OCI-LY1 (cell line): Measurements from ENCODE around the gene PDGFRA.

Experiments
- H2AFZ ChIP-seq: fragments of 200-600 bp; sonication (generic), shearing (Covaris generic); 2 replicates; pipeline ENCODE4 v1.6.0; 2014; ENCODE audit warnings: antibody characterized with exemption, mild to moderate bottlenecking, low read length
- H3F3A ChIP-seq: fragments of 200-600 bp; sonication (generic), shearing (Covaris generic); 2 replicates; pipeline ENCODE4 v1.6.0; 2014; ENCODE audit warnings: mild to moderate bottlenecking, antibody characterized with exemption, low read length, moderate library complexity; ENCODE audit not compliant: insufficient read depth
- H3K27ac ChIP-seq: fragments of 200-600 bp; sonication (generic); 2 replicates; pipeline ENCODE4 v1.5.1; 2014; ENCODE audit warnings: low read length, mixed run types, mild to moderate bottlenecking, low read depth; ENCODE audit not compliant: poor library complexity, severe bottlenecking
- H3K27me3 ChIP-seq: fragments of 200-600 bp; sonication (generic); 2 replicates; pipeline ENCODE4 v1.6.0; 2014; ENCODE audit warnings: antibody characterized with exemption, mild to moderate bottlenecking, low read length, moderate library complexity; ENCODE audit not compliant: insufficient read depth
- H3K36me3 ChIP-seq: fragments of 200-600 bp; sonication (generic); 2 replicates; pipeline ENCODE4 v1.6.1; 2014; ENCODE audit warnings: mild to moderate bottlenecking, antibody characterized with exemption, low read length, moderate library complexity, mixed read lengths; ENCODE audit not compliant: insufficient read depth
- H3K4me1 ChIP-seq: fragments of 200-600 bp; sonication (generic); 2 replicates; pipeline ENCODE4 v1.5.1; 2014; ENCODE audit warnings: mild to moderate bottlenecking, low read length, moderate library complexity; ENCODE audit not compliant: insufficient read depth, severe bottlenecking
- H3K4me2 ChIP-seq: fragments of 200-600 bp; sonication (generic), shearing (Covaris generic); 2 replicates; pipeline ENCODE4 v1.6.1; 2014; ENCODE audit warnings: low read length
- H3K4me3 ChIP-seq: fragments of 200-600 bp; sonication (generic); 2 replicates; pipeline ENCODE4 v1.5.1; 2014; ENCODE audit warnings: low read length, low read depth, mild to moderate bottlenecking, mixed read lengths; ENCODE audit not compliant: poor library complexity, severe bottlenecking
- H3K79me2 ChIP-seq: fragments of 200-600 bp; shearing (Covaris generic); 2 replicates; pipeline ENCODE4 v1.6.1; 2016; ENCODE audit warnings: mixed run types, low read length, mixed read lengths; ENCODE audit not compliant: insufficient read depth
- H3K9ac ChIP-seq: fragments of 200-600 bp; sonication (generic), shearing (Covaris generic); 2 replicates; pipeline ENCODE4 v1.6.1; 2014; ENCODE audit warnings: mild to moderate bottlenecking, low read length, mixed read lengths
- H3K9me2 ChIP-seq: fragments of 200-600 bp; sonication (generic), shearing (Covaris generic); 2 replicates; pipeline ENCODE4 v1.6.1; 2014; ENCODE audit warnings: low read depth, mild to moderate bottlenecking, low read length, mixed read lengths
- H3K9me3 ChIP-seq: fragments of 200-600 bp; shearing (Covaris generic); 2 replicates; pipeline ENCODE4 v1.6.1; 2014; ENCODE audit warnings: low read length, mixed read lengths
- H4K20me1 ChIP-seq: fragments of 200-600 bp; sonication (generic), shearing (Covaris generic); 2 replicates; pipeline ENCODE4 v1.6.0; 2016; ENCODE audit warnings: mild to moderate bottlenecking, low read length; ENCODE audit not compliant: insufficient read depth
- CTCF ChIP-seq: fragments of 200-600 bp; sonication (generic), shearing (Covaris generic); IDR thresholded peaks from 2 replicates; pipeline ENCODE4 v1.5.1; 2017; ENCODE audit warnings: mild to moderate bottlenecking, antibody characterized with exemption, low read length, moderate library complexity, mixed read lengths
- EZH2 ChIP-seq: fragments of 200-600 bp; sonication (generic), shearing (Covaris generic); IDR thresholded peaks from 2 replicates; pipeline ENCODE4 v1.8.0; 2017; ENCODE audit warnings: borderline replicate concordance, mixed run types, mild to moderate bottlenecking, antibody characterized with exemption, low read length, moderate library complexity, mixed read lengths

PDGFRA gene

DNA sequence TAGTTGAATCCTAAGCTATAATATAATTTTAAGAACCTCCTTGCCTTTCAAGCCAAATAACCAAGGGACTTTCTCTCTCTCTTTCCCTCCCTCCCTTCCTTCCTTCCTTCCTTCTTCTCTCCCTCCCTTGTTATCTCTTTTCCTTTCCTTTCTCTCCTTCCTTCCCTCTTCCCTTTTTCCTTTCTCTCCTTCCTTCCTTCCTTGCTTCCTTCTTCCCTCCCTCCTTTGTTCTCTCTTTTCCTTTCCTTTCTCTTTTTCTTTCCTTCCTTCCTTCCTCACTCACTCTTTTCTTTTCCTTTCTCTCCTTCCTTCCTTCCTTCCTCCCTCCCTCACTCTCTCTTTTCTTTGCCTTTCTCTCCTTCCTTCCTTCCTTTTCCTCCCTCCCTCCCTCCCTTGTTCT lies 42.4 kb downstream of the PDGFRA start:
- no peak overlapping the region for H3K27ac ChIP-seq
- no peaks in the 10 kb centered on the region for H3K27me3 ChIP-seq
- no peaks in the 10 kb centered on the region for H3K79me2 ChIP-seq
- no peak overlapping the region for H3K4me3 ChIP-seq
- no peak overlapping the region for H3K4me2 ChIP-seq
- no peaks in the 10 kb centered on the region for H3K4me1 ChIP-seq
- H3K9me2 ChIP-seq, result no peaks in the 10 kb centered on the region
- no peaks in the 10 kb centered on the region for H3F3A ChIP-seq
- no peaks in the 10 kb centered on the region for H3K9me3 ChIP-seq
- no peak for TF ChIP-seq EZH2
- TF ChIP-seq CTCF, result no peak
- no peaks in the 10 kb centered on the region for H4K20me1 ChIP-seq
- no peak overlapping the region for H3K9ac ChIP-seq
- H2AFZ ChIP-seq, result no peak overlapping the region
- H3K36me3 ChIP-seq, result no peaks in the 10 kb centered on the region

DNA sequence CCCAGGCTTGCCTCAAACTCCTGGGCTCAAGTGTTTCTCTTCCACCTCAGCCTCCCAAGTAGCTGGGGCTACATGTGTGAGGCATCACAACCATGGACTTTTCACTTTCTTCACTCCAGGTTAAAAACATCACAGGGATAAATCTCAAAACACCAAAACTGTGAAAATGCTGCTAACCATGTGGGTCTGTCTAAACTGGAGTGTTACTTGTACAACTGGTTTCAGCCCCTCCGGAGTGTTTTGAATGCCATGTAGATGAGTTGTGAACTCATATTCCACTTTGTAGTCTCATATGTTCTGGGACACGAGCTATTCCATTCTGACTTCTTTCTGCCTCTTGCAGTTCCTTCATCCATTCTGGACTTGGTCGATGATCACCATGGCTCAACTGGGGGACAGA lies 43.0 kb downstream of the PDGFRA start:
- H3K79me2 ChIP-seq, result no peaks in the 10 kb centered on the region
- no peaks in the 10 kb centered on the region for H3K27me3 ChIP-seq
- H3K9ac ChIP-seq, result no peak overlapping the region
- H3F3A ChIP-seq, result no peaks in the 10 kb centered on the region
- H3K27ac ChIP-seq, result no peak overlapping the region
- no peaks in the 10 kb centered on the region for H3K36me3 ChIP-seq
- no peak for TF ChIP-seq EZH2
- TF ChIP-seq CTCF, result no peak
- H3K9me3 ChIP-seq, result no peaks in the 10 kb centered on the region
- no peaks in the 10 kb centered on the region for H4K20me1 ChIP-seq
- no peak overlapping the region for H2AFZ ChIP-seq
- no peak overlapping the region for H3K4me3 ChIP-seq
- H3K4me1 ChIP-seq, result no peaks in the 10 kb centered on the region
- H3K4me2 ChIP-seq, result no peak overlapping the region
- no peaks in the 10 kb centered on the region for H3K9me2 ChIP-seq

DNA sequence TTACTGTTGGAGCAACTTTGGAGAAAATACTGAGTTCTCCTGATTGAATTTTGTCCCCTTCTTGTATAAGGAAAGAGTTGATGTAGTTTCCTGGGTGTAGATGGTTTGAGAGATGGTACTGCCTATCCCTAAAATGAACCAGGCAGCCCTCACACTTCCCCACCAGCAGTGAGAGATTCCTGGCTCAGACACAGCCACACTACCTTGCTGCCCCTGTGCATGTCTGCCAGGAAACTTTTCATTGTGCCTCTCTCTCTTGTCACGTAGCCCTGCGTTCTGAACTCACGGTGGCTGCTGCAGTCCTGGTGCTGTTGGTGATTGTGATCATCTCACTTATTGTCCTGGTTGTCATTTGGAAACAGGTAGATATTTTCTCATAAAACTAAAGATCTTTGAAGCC lies 45.2 kb downstream of the PDGFRA start:
- H3K79me2 ChIP-seq, result no peaks in the 10 kb centered on the region
- no peaks in the 10 kb centered on the region for H3F3A ChIP-seq
- no peak overlapping the region for H2AFZ ChIP-seq
- no peaks in the 10 kb centered on the region for H4K20me1 ChIP-seq
- H3K9ac ChIP-seq, result no peak overlapping the region
- H3K27ac ChIP-seq, result no peak overlapping the region
- no peaks in the 10 kb centered on the region for H3K4me1 ChIP-seq
- no peaks in the 10 kb centered on the region for H3K27me3 ChIP-seq
- H3K9me3 ChIP-seq, result no peaks in the 10 kb centered on the region
- no peaks in the 10 kb centered on the region for H3K36me3 ChIP-seq
- no peaks in the 10 kb centered on the region for H3K9me2 ChIP-seq
- TF ChIP-seq EZH2 (no peak), CTCF (no peak)
- no peak overlapping the region for H3K4me2 ChIP-seq
- no peak overlapping the region for H3K4me3 ChIP-seq
